SK-N-SH treated with all-trans-retinoic acid at 6 μM for 48 hours (cell line): Measurements from ENCODE around the gene DDX18.

ENCODE experiments used
- ARNTL ChIP-seq: fragments of 450-650 bp; formaldehyde crosslinking; IDR thresholded peaks from 2 replicates; pipeline ENCODE4 v1.5.0; 2020; ENCODE audit warnings: low read depth, mild to moderate bottlenecking, moderate library complexity, borderline replicate concordance
- CREB5 ChIP-seq: fragments of 250-450 bp; sonication (Bioruptor Pico); IDR thresholded peaks from 2 replicates; pipeline ENCODE4 v1.5.1; 2020; ENCODE audit warnings: low read depth, mild to moderate bottlenecking, moderate library complexity
- CSRNP3 ChIP-seq: fragments of 250-450 bp; sonication (Bioruptor Pico); IDR thresholded peaks from 2 replicates; pipeline ENCODE4 v1.5.1; 2021; ENCODE audit warnings: mild to moderate bottlenecking, moderate library complexity
- ESRRG ChIP-seq: fragments of 250-450 bp; sonication (Bioruptor Pico); IDR thresholded peaks from 2 replicates; pipeline ENCODE4 v1.6.1; 2021; ENCODE audit warnings: mild to moderate bottlenecking
- ISL1 ChIP-seq: fragments of 250-450 bp; sonication (Bioruptor Pico); IDR thresholded peaks from 2 replicates; pipeline ENCODE4 v2.1.2; 2022; ENCODE audit warnings: mild to moderate bottlenecking, moderate library complexity
- RARB ChIP-seq: fragments of 250-450 bp; sonication (Bioruptor Pico); IDR thresholded peaks from 2 replicates; pipeline ENCODE4 v1.8.0; 2021; ENCODE audit warnings: mild to moderate bottlenecking, moderate library complexity
- SNAI2 ChIP-seq: fragments of 250-450 bp; sonication (Bioruptor Pico); IDR thresholded peaks from 2 replicates; pipeline ENCODE4 v1.5.0; 2020; ENCODE audit warnings: mild to moderate bottlenecking, moderate library complexity
- TOX ChIP-seq: fragments of 250-450 bp; sonication (Bioruptor Pico); IDR thresholded peaks from 2 replicates; pipeline ENCODE4 v1.8.0; 2021; ENCODE audit warnings: mild to moderate bottlenecking, moderate library complexity, borderline replicate concordance
- ZFP30 ChIP-seq: fragments of 450-650 bp; formaldehyde crosslinking; IDR thresholded peaks from 2 replicates; pipeline ENCODE4 v1.5.0; 2022; ENCODE audit warnings: mild to moderate bottlenecking, moderate library complexity
- TF ChIP-seq, protein P1 (sequence below): fragments of 250-450 bp; sonication (Bioruptor Pico); IDR thresholded peaks from 2 replicates; pipeline ENCODE4 v1.8.0; 2020; ENCODE audit warnings: mild to moderate bottlenecking, moderate library complexity, borderline replicate concordance
- TF ChIP-seq, protein P2 (sequence below): fragments of 250-450 bp; sonication (Bioruptor Pico); IDR thresholded peaks from 2 replicates; pipeline ENCODE4 v1.8.0; 2021; ENCODE audit warnings: low read depth, mild to moderate bottlenecking, moderate library complexity, borderline replicate concordance

DNA sequence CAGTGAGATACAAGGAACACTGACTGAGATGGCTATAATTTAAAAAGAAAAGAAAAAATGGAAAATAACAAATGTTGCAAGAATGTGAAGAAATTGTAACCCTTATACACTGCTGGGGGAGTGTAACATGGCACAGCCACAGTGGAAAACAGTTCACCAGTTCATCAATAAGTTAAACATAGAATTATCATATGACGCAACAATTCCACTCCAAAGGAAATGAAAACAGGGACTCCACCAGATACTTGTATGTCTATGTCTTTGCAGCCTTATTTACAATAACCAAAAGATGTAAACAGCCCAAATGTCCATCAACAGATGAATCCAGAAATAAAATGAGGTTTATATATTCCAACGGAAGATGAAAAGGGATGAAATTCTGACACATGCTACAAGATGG, 30.8 kb downstream of the DDX18 start:
- no peak for TF ChIP-seq RARB (CRISPR knock-in tag)
- no peak for TF ChIP-seq ISL1
- TF ChIP-seq ARNTL (CRISPR knock-in tag): no peak
- TF ChIP-seq ESRRG (CRISPR knock-in tag): no peak
- TF ChIP-seq CREB5: no peak
- TF ChIP-seq SNAI2 (CRISPR knock-in tag): no peak
- no peak for TF ChIP-seq CSRNP3 (CRISPR knock-in tag)
- TF ChIP-seq ZFP30: no peak
- TF ChIP-seq, protein P1, sequence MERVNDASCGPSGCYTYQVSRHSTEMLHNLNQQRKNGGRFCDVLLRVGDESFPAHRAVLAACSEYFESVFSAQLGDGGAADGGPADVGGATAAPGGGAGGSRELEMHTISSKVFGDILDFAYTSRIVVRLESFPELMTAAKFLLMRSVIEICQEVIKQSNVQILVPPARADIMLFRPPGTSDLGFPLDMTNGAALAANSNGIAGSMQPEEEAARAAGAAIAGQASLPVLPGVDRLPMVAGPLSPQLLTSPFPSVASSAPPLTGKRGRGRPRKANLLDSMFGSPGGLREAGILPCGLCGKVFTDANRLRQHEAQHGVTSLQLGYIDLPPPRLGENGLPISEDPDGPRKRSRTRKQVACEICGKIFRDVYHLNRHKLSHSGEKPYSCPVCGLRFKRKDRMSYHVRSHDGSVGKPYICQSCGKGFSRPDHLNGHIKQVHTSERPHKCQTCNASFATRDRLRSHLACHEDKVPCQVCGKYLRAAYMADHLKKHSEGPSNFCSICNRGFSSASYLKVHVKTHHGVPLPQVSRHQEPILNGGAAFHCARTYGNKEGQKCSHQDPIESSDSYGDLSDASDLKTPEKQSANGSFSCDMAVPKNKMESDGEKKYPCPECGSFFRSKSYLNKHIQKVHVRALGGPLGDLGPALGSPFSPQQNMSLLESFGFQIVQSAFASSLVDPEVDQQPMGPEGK (CRISPR knock-in tag): no peak
- TF ChIP-seq, protein P2, sequence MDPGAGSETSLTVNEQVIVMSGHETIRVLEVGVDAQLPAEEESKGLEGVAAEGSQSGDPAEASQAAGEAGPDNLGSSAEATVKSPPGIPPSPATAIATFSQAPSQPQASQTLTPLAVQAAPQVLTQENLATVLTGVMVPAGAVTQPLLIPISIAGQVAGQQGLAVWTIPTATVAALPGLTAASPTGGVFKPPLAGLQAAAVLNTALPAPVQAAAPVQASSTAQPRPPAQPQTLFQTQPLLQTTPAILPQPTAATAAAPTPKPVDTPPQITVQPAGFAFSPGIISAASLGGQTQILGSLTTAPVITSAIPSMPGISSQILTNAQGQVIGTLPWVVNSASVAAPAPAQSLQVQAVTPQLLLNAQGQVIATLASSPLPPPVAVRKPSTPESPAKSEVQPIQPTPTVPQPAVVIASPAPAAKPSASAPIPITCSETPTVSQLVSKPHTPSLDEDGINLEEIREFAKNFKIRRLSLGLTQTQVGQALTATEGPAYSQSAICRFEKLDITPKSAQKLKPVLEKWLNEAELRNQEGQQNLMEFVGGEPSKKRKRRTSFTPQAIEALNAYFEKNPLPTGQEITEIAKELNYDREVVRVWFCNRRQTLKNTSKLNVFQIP (CRISPR knock-in tag): no peak
- no peak for TF ChIP-seq TOX (CRISPR knock-in tag)
